ENCODE measurements around the gene DUSP8. TPM values are rescaled to one million over a fixed set of nuclear protein-coding genes. Genes with fewer than 3 reads are reported as not detected.

Gene DUSP8
- total RNA-seq, 1 experiment from 2014 or later = 2.6 TPM

GRCh38 chr11:1523779-1524178 is 48.3 kb downstream of the DUSP8 start:
- Histone ChIP-seq H3K27ac (no peak overlapping the region), H3K9me3 (ENCODE audit: insufficient read depth, low read depth) (no peaks in the 10 kb centered on the region), H4K20me1 (ENCODE audit: insufficient read depth) (peaks cover 24% of the 10 kb centered on the region), H3F3A (ENCODE audit: insufficient read depth, low read depth) (no peaks in the 10 kb centered on the region), H3K79me2 (ENCODE audit: low read depth) (no peaks in the 10 kb centered on the region), H3K4me1 (replicated peaks; ENCODE audit: insufficient read depth) (no peaks in the 10 kb centered on the region), H3K4me3 (no peak overlapping the region), H3K9me2 (ENCODE audit: insufficient read depth) (no peaks in the 10 kb centered on the region), H3K4me2 (no peak overlapping the region), H2AFZ (no peak overlapping the region), H3K27me3 (ENCODE audit: insufficient read depth, low read depth) (no peaks in the 10 kb centered on the region), H3K36me3 (ENCODE audit: low read depth) (no peaks in the 10 kb centered on the region)
- no TSS peak for BruUV-seq (replicated peaks)
- ChIA-PET CTCF (no interaction called here), POLR2A (ENCODE audit: unreplicated experiment) (no interaction called here)
- TF ChIP-seq CTCF (conservative IDR thresholded peaks at IDR 0.05) (no peak), EZH2 (IDR thresholded peaks at IDR 0.05; ENCODE audit: low read depth) (no peak)
- no peak for DNase-seq
- intact Hi-C loops (cut with micrococcal nuclease; ENCODE audit: unreplicated experiment) = no loop called here

- DNase-seq = no peak
- peaks cover 23% of the 10 kb centered on the region for H4K20me1 ChIP-seq (ENCODE audit: insufficient read depth)
- BruUV-seq (replicated peaks) = no TSS peak
- no peaks in the 10 kb centered on the region for H3K4me1 ChIP-seq (replicated peaks; ENCODE audit: insufficient read depth)
- ChIA-PET POLR2A (ENCODE audit: unreplicated experiment) (no interaction called here), CTCF (interaction anchor here (0.6 kb wide), 1 partner anchor 1833 kb away, joined by 19 read pairs; no protein-coding TSS in a partner anchor)
- no peaks in the 10 kb centered on the region for H3K27me3 ChIP-seq (ENCODE audit: insufficient read depth, low read depth)
- TF ChIP-seq EZH2 (IDR thresholded peaks at IDR 0.05; ENCODE audit: low read depth) (no peak), CTCF (conservative IDR thresholded peaks at IDR 0.05) (no peak)
- intact Hi-C loops (cut with micrococcal nuclease; ENCODE audit: unreplicated experiment) = no loop called here
- no peak overlapping the region for H3K4me3 ChIP-seq
- no peak overlapping the region for H3K4me2 ChIP-seq
- H3K36me3 ChIP-seq (ENCODE audit: low read depth) = no peaks in the 10 kb centered on the region
- no peaks in the 10 kb centered on the region for H3F3A ChIP-seq (ENCODE audit: insufficient read depth, low read depth)
- H3K9me3 ChIP-seq (ENCODE audit: insufficient read depth, low read depth) = no peaks in the 10 kb centered on the region
- no peaks in the 10 kb centered on the region for H3K79me2 ChIP-seq (ENCODE audit: low read depth)
- H3K27ac ChIP-seq = no peak overlapping the region
- H3K9me2 ChIP-seq (ENCODE audit: insufficient read depth) = no peaks in the 10 kb centered on the region
- no peak overlapping the region for H2AFZ ChIP-seq
Measured at GRCh38 chr11:1523077-1523476, 49.0 kb downstream of the DUSP8 start.

GRCh38 chr11:1522081-1522424 is 50.0 kb downstream of the DUSP8 start:
- ChIA-PET CTCF (no interaction called here), POLR2A (ENCODE audit: unreplicated experiment) (no interaction called here)
- intact Hi-C loops (cut with micrococcal nuclease; ENCODE audit: unreplicated experiment) = no loop called here
- Histone ChIP-seq H3K9me3 (ENCODE audit: insufficient read depth, low read depth) (no peaks in the 10 kb centered on the region), H3K27ac (no peak overlapping the region), H4K20me1 (ENCODE audit: insufficient read depth) (peaks cover 23% of the 10 kb centered on the region), H3K4me2 (no peak overlapping the region), H2AFZ (no peak overlapping the region), H3K4me3 (no peak overlapping the region), H3K36me3 (ENCODE audit: low read depth) (no peaks in the 10 kb centered on the region), H3K27me3 (ENCODE audit: insufficient read depth, low read depth) (no peaks in the 10 kb centered on the region), H3K79me2 (ENCODE audit: low read depth) (no peaks in the 10 kb centered on the region), H3K4me1 (replicated peaks; ENCODE audit: insufficient read depth) (no peaks in the 10 kb centered on the region), H3K9me2 (ENCODE audit: insufficient read depth) (no peaks in the 10 kb centered on the region), H3F3A (ENCODE audit: insufficient read depth, low read depth) (no peaks in the 10 kb centered on the region)
- no peak for DNase-seq
- no TSS peak for BruUV-seq (replicated peaks)
- no peak for TF ChIP-seq EZH2 (IDR thresholded peaks at IDR 0.05; ENCODE audit: low read depth)
- TF ChIP-seq CTCF (conservative IDR thresholded peaks at IDR 0.05) = no peak
